Esophagus muscularis mucosa (tissue), 4 donors: ENCODE data around the gene ARNT2.

ENCODE experiments used
- CTCF ChIP-seq, 3 experiments: fragments of 200-600 bp in 2 of 3; fragments of 450-650 bp in 1 of 3; sonication (generic) in 2 of 3; IDR thresholded peaks; one replicate each; pipeline ENCODE4 v1.5.1; 2017 to 2019; ENCODE audit warnings: antibody characterized with exemption in 3 of 3, mild to moderate bottlenecking in 2 of 3, moderate library complexity in 1 of 3
- EP300 ChIP-seq: sonication (generic); formaldehyde crosslinking; IDR thresholded peaks from one replicate; pipeline ENCODE4 v1.6.1; 2017; ENCODE audit warnings: antibody characterized with exemption
- POLR2A ChIP-seq: fragments of 450-650 bp; IDR thresholded peaks from one replicate; pipeline ENCODE4 v1.6.1; 2017; ENCODE audit warnings: antibody characterized with exemption, moderate library complexity, mild to moderate bottlenecking, low read depth

GRCh38 chr15:80547264-80547663 is 143.1 kb downstream of the ARNT2 start:
- no peak for TF ChIP-seq CTCF (IDR thresholded peaks at IDR 0.05)
- no peak for TF ChIP-seq POLR2A
- no peak for TF ChIP-seq EP300
